Measurements from ENCODE around the gene MRFAP1L1. TPM values are rescaled to one million over a fixed set of nuclear protein-coding genes. Genes with fewer than 3 reads are reported as not detected.

MRFAP1L1 gene
- total and polyA plus RNA-seq, 2 donors (not counting 3 experiments of a cell fraction or from before 2014, with no cell fraction given): 28.7 to 42.0 TPM

DNA sequence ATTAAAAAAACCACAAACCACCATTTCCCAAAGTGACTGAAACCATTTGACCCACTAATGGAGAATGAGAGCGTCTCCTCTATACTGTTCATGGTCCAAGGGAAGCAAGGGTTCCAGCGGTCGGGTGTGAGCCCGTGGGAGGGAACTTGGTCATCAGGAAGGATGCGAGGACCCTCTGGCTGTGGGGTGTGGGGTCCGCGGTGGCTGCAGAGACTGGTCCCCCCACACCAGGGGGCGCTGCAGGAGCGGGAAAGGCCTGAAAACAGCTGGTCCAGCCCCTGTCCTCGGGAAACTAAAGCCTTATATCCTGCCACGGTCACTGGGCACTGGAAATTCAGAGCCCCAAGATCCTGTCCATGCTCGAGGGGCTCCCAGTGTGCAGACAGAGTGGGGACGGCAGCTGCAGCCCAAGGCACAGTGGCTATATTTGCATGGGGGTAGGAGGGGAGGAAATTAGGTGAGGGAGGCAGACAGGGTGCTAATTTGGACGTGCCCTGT, 10.6 kb upstream of the MRFAP1L1 start:
- dilution Hi-C loops (cut with MboI; ENCODE audit: extremely low pct_ligation_motif_present, low sequenced_read_pairs) (no loop called here), intact Hi-C loops (cut with micrococcal nuclease) (loop anchor here (1.0 to 2.0 kb wide), 4 partner anchors 62 to 350 kb away; partner anchors contain the start of gene KIAA0232)
- Histone ChIP-seq H3K36me3 (ENCODE audit: control insufficient read depth in 2 of 2, extremely low read depth in 1 of 2, insufficient read depth in 2 of 2, low read length in 2 of 2) (no peaks in the 10 kb centered on the region), H3K9me1 (replicated peaks; ENCODE audit: control insufficient read depth, extremely low read depth, insufficient read depth, low read length) (no peaks in the 10 kb centered on the region), H3K27ac (ENCODE audit: insufficient read depth, low read depth, low read length) (no peak overlapping the region), H3K9me3 (replicated peaks; ENCODE audit: control insufficient read depth, insufficient read depth, low read length) (no peaks in the 10 kb centered on the region), H3K4me2 (ENCODE audit: insufficient read depth, low read length) (no peak overlapping the region), H3K4me3 (replicated peaks in 1 of 3; ENCODE audit: insufficient read depth in 1 of 3, low read depth in 1 of 3, low read length in 3 of 3) (no peak overlapping the region), H3K9ac (replicated peaks; ENCODE audit: extremely low read depth, insufficient read depth, low read length) (no peak overlapping the region), H3K79me2 (ENCODE audit: control insufficient read depth, insufficient read depth, low read length) (peaks cover 15% of the 10 kb centered on the region), H2AFZ (ENCODE audit: low read depth, low read length) (peak overlapping the region; percentile 4), H3K4me1 (ENCODE audit: control insufficient read depth, extremely low read depth, insufficient read depth, low read length) (peaks cover 10% of the 10 kb centered on the region), H3K27me3 (ENCODE audit: control insufficient read depth in 2 of 2, insufficient read depth in 2 of 2, low read length in 2 of 2) (no peaks in the 10 kb centered on the region), H4K20me1 (replicated peaks; ENCODE audit: control insufficient read depth, extremely low read depth, insufficient read depth, low read length) (no peaks in the 10 kb centered on the region)
- DNase-seq (ENCODE audit: low read depth, low spot score) (peak; percentile 60), FAIRE-seq (peak; percentile 84)
- CTCF ChIA-PET: interaction anchor here (0.6 to 6.7 kb wide), 41 partner anchors 8 to 369 kb away, joined by 3 to 353 read pairs (median 4); partner anchors contain the start of genes GRPEL1, MRFAP1L1 and TBC1D14
- TF ChIP-seq EZH2 (IDR thresholded peaks at IDR 0.05; ENCODE audit: borderline replicate concordance, low read depth, low read length, severe bottlenecking): no peak
- TF ChIP-seq, protein P1, sequence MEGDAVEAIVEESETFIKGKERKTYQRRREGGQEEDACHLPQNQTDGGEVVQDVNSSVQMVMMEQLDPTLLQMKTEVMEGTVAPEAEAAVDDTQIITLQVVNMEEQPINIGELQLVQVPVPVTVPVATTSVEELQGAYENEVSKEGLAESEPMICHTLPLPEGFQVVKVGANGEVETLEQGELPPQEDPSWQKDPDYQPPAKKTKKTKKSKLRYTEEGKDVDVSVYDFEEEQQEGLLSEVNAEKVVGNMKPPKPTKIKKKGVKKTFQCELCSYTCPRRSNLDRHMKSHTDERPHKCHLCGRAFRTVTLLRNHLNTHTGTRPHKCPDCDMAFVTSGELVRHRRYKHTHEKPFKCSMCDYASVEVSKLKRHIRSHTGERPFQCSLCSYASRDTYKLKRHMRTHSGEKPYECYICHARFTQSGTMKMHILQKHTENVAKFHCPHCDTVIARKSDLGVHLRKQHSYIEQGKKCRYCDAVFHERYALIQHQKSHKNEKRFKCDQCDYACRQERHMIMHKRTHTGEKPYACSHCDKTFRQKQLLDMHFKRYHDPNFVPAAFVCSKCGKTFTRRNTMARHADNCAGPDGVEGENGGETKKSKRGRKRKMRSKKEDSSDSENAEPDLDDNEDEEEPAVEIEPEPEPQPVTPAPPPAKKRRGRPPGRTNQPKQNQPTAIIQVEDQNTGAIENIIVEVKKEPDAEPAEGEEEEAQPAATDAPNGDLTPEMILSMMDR (IDR thresholded peaks at IDR 0.05; ENCODE audit: extremely low read depth in 1 of 2, insufficient read depth in 1 of 2, low read depth in 1 of 2, low read length in 2 of 2): peak; percentile 94 to 97
- POLR2A ChIA-PET: no interaction called here
- BruUV-seq (replicated peaks): no TSS peak

DNA sequence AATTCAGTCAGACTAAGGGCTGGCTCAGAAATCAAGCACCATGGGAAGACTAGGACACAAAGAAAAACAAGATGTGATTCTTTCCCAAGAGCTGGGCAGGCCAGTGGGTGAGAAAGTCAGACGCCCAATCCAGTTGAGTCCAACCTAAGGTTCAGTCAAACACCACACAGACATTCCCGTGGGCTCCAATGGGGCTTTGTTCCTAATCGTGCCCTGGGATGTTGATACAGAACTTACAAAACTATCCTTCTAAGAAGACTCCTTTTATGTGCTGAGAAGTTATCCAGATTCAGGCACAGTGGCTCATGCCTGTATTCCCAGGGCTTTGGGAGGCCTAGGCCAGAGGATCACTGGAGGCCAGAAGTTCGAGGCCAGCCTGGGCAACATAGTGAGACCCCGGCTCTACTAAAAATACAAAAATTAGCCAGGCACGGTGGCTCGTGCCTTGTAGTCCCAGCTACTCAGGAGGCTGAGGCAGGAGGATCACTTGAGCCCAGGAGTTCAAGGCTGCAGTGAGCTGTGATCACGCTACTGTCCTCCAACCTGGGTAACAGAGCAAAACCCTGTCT, 10.0 kb upstream of the MRFAP1L1 start:
- H2AFZ ChIP-seq (ENCODE audit: low read depth, low read length): no peak overlapping the region
- intact Hi-C loops (cut with micrococcal nuclease): loop anchor here (1.0 to 2.0 kb wide), 4 partner anchors 63 to 351 kb away; partner anchors contain the start of gene KIAA0232
- ChIA-PET CTCF (interaction anchor here (1.0 to 6.7 kb wide), 20 partner anchors 8 to 364 kb away, joined by 3 to 353 read pairs (median 3); partner anchors contain the start of gene MRFAP1L1), POLR2A (no interaction called here)
- no peaks in the 10 kb centered on the region for H3K9me3 ChIP-seq (replicated peaks; ENCODE audit: control insufficient read depth, insufficient read depth, low read length)
- no peak overlapping the region for H3K4me3 ChIP-seq (replicated peaks in 1 of 3; ENCODE audit: insufficient read depth in 1 of 3, low read depth in 1 of 3, low read length in 3 of 3)
- no peaks in the 10 kb centered on the region for H3K9me1 ChIP-seq (replicated peaks; ENCODE audit: control insufficient read depth, extremely low read depth, insufficient read depth, low read length)
- no peak overlapping the region for H3K9ac ChIP-seq (replicated peaks; ENCODE audit: extremely low read depth, insufficient read depth, low read length)
- no peak for FAIRE-seq
- no peaks in the 10 kb centered on the region for H3K27me3 ChIP-seq (ENCODE audit: control insufficient read depth in 2 of 2, insufficient read depth in 2 of 2, low read length in 2 of 2)
- peaks cover 10% of the 10 kb centered on the region for H3K4me1 ChIP-seq (ENCODE audit: control insufficient read depth, extremely low read depth, insufficient read depth, low read length)
- no peak overlapping the region for H3K4me2 ChIP-seq (ENCODE audit: insufficient read depth, low read length)
- peaks cover 15% of the 10 kb centered on the region for H3K79me2 ChIP-seq (ENCODE audit: control insufficient read depth, insufficient read depth, low read length)
- TF ChIP-seq, protein P1 (IDR thresholded peaks at IDR 0.05; ENCODE audit: extremely low read depth in 1 of 2, insufficient read depth in 1 of 2, low read depth in 1 of 2, low read length in 2 of 2): no peak
- TF ChIP-seq GATA2 (IDR thresholded peaks at IDR 0.05; ENCODE audit: insufficient read depth, insufficient read length, low read depth, low read length) (no peak), POLR2A (IDR thresholded peaks at IDR 0.05; ENCODE audit: low read depth, low read length) (no peak), EZH2 (IDR thresholded peaks at IDR 0.05; ENCODE audit: borderline replicate concordance, low read depth, low read length, severe bottlenecking) (no peak), MYC (IDR thresholded peaks at IDR 0.05; ENCODE audit: low read depth, low read length) (no peak), FOS (IDR thresholded peaks at IDR 0.05; ENCODE audit: borderline replicate concordance, insufficient read depth, low read length) (no peak), JUN (IDR thresholded peaks at IDR 0.05; ENCODE audit: borderline replicate concordance, insufficient read depth, insufficient read length, low read depth) (no peak), POLR2AphosphoS5 (IDR thresholded peaks at IDR 0.05; ENCODE audit: insufficient read depth, low read depth, low read length) (no peak)
- TF ChIP-seq, protein P2, sequence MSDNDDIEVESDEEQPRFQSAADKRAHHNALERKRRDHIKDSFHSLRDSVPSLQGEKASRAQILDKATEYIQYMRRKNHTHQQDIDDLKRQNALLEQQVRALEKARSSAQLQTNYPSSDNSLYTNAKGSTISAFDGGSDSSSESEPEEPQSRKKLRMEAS (IDR thresholded peaks at IDR 0.05; ENCODE audit: insufficient read depth, insufficient read length): no peak
- dilution Hi-C loops (cut with MboI; ENCODE audit: extremely low pct_ligation_motif_present, low sequenced_read_pairs): no loop called here
- H4K20me1 ChIP-seq (replicated peaks; ENCODE audit: control insufficient read depth, extremely low read depth, insufficient read depth, low read length): no peaks in the 10 kb centered on the region
- DNase-seq (ENCODE audit: low read depth, low spot score): no peak
- H3K36me3 ChIP-seq (ENCODE audit: control insufficient read depth in 2 of 2, extremely low read depth in 1 of 2, insufficient read depth in 2 of 2, low read length in 2 of 2): no peaks in the 10 kb centered on the region
- no peak overlapping the region for H3K27ac ChIP-seq (ENCODE audit: insufficient read depth, low read depth, low read length)
- no TSS peak for BruUV-seq (replicated peaks)

Data from endothelial cell of umbilical vein (primary cell).